GM21528 (cell line): ENCODE data around the gene ANO6.
A peak's percentile ranks its signal among the peaks of the same experiment; 100 is the strongest.
"Not testable (repeated sequence)": the region's sequence is repeated elsewhere in the genome, so short reads cannot be mapped to it uniquely, and the experiment has no call there.

ENCODE experiments used
- ATAC-seq: cut with Tn5 transposase; IDR thresholded peaks from one replicate; pipeline ENCODE4 v1.9.1; 2021; ENCODE audit warnings: mild to moderate bottlenecking, moderate library complexity; ENCODE audit not compliant: unreplicated experiment, low FRiP score

Gene ANO6

GRCh38 chr12:45234139-45234865 is 18.4 kb downstream of the ANO6 start:
- no peak for ATAC-seq

- ATAC-seq = no peak
Measured at GRCh38 chr12:45235087-45236025, 19.5 kb downstream of the ANO6 start.

- ATAC-seq = not testable (repeated sequence)
Measured at GRCh38 chr12:45236383-45236782, 20.5 kb downstream of the ANO6 start.

- no peak for ATAC-seq
Measured at GRCh38 chr12:45242180-45242579, 26.3 kb downstream of the ANO6 start.

GRCh38 chr12:45243963-45244362 is 28.1 kb downstream of the ANO6 start:
- ATAC-seq = no peak

GRCh38 chr12:45244561-45245343 is 28.9 kb downstream of the ANO6 start:
- peak; percentile 84 for ATAC-seq

GRCh38 chr12:45246236-45246635 is 30.3 kb downstream of the ANO6 start:
- ATAC-seq = no peak

- ATAC-seq = no peak
Measured at GRCh38 chr12:45247589-45247988, 31.7 kb downstream of the ANO6 start.

- no peak for ATAC-seq
Measured at GRCh38 chr12:45248095-45248494, 32.2 kb downstream of the ANO6 start.

GRCh38 chr12:45254254-45254653 is 38.4 kb downstream of the ANO6 start:
- ATAC-seq = no peak

GRCh38 chr12:45256721-45257120 is 40.8 kb downstream of the ANO6 start:
- no peak for ATAC-seq

GRCh38 chr12:45257185-45257930 is 41.5 kb downstream of the ANO6 start:
- ATAC-seq = peak; percentile 87

- no peak for ATAC-seq
Measured at GRCh38 chr12:45259675-45260074, 43.8 kb downstream of the ANO6 start.

GRCh38 chr12:45260104-45260815 is 44.4 kb downstream of the ANO6 start:
- ATAC-seq = no peak

- ATAC-seq = no peak
Measured at GRCh38 chr12:45260854-45261253, 45.0 kb downstream of the ANO6 start.

GRCh38 chr12:45262185-45262584 is 46.3 kb downstream of the ANO6 start:
- ATAC-seq = not testable (repeated sequence)

- ATAC-seq = no peak
Measured at GRCh38 chr12:45263587-45263986, 47.7 kb downstream of the ANO6 start.

GRCh38 chr12:45268672-45269411 is 52.9 kb downstream of the ANO6 start:
- ATAC-seq = no peak

GRCh38 chr12:45269412-45269751 is 53.5 kb downstream of the ANO6 start:
- ATAC-seq = no peak
